ENCODE results near the gene AMH. TPM values are rescaled to one million over a fixed set of nuclear protein-coding genes. Genes with fewer than 3 reads are reported as not detected.

AMH gene
- polyA plus RNA-seq, 1 donor (not counting 4 experiments of a cell fraction or from before 2014, with no cell fraction given): 0.07 TPM

DNA sequence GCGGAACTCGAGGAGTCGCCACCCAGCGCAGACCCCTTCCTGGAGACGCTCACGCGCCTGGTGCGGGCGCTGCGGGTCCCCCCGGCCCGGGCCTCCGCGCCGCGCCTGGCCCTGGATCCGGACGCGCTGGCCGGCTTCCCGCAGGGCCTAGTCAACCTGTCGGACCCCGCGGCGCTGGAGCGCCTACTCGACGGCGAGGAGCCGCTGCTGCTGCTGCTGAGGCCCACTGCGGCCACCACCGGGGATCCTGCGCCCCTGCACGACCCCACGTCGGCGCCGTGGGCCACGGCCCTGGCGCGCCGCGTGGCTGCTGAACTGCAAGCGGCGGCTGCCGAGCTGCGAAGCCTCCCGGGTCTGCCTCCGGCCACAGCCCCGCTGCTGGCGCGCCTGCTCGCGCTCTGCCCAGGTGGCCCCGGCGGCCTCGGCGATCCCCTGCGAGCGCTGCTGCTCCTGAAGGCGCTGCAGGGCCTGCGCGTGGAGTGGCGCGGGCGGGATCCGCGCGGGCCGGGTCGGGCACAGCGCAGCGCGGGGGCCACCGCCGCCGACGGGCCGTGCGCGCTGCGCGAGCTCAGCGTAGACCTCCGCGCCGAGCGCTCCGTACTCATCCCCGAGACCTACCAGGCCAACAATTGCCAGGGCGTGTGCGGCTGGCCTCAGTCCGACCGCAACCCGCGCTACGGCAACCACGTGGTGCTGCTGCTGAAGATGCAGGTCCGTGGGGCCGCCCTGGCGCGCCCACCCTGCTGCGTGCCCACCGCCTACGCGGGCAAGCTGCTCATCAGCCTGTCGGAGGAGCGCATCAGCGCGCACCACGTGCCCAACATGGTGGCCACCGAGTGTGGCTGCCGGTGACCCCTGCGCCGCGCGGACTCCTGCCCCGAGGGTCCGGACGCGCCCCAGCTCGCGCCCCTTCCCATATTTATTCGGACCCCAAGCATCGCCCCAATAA, 2.3 kb downstream of the AMH start:
- FAIRE-seq (no peak), DNase-seq (ENCODE audit: low read depth, low spot score) (no peak)
- H3K4me1 ChIP-seq (ENCODE audit: control insufficient read depth, extremely low read depth, insufficient read depth, low read length): no peaks in the 10 kb centered on the region
- H3K27ac ChIP-seq (ENCODE audit: control insufficient read depth, insufficient read depth, low read length): no peak overlapping the region
- no peaks in the 10 kb centered on the region for H3K9me1 ChIP-seq (ENCODE audit: control insufficient read depth, extremely low read depth, insufficient read depth, low read length)
- H3K79me2 ChIP-seq (ENCODE audit: control insufficient read depth, insufficient read depth, low read length): no peaks in the 10 kb centered on the region
- no peak overlapping the region for H3K4me2 ChIP-seq (ENCODE audit: control insufficient read depth, extremely low read depth, insufficient read depth, low read depth, low read length)
- dilution Hi-C loops (cut with MboI; ENCODE audit: extremely low pct_ligation_motif_present, low sequenced_read_pairs): no loop called here
- no peak overlapping the region for H2AFZ ChIP-seq (ENCODE audit: control insufficient read depth, low read length)
- TF ChIP-seq, protein P1, sequence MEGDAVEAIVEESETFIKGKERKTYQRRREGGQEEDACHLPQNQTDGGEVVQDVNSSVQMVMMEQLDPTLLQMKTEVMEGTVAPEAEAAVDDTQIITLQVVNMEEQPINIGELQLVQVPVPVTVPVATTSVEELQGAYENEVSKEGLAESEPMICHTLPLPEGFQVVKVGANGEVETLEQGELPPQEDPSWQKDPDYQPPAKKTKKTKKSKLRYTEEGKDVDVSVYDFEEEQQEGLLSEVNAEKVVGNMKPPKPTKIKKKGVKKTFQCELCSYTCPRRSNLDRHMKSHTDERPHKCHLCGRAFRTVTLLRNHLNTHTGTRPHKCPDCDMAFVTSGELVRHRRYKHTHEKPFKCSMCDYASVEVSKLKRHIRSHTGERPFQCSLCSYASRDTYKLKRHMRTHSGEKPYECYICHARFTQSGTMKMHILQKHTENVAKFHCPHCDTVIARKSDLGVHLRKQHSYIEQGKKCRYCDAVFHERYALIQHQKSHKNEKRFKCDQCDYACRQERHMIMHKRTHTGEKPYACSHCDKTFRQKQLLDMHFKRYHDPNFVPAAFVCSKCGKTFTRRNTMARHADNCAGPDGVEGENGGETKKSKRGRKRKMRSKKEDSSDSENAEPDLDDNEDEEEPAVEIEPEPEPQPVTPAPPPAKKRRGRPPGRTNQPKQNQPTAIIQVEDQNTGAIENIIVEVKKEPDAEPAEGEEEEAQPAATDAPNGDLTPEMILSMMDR (optimal IDR thresholded peaks at IDR 0.05 in 1 of 3, IDR thresholded peaks at IDR 0.05 in 1 of 3, conservative IDR thresholded peaks at IDR 0.05 in 1 of 3; ENCODE audit: extremely low read depth in 1 of 3, insufficient read depth in 2 of 3, low read length in 3 of 3): no peak
- TF ChIP-seq EZH2 (IDR thresholded peaks at IDR 0.05; ENCODE audit: low read length): peak; percentile 59
- H3K9me3 ChIP-seq (ENCODE audit: control insufficient read depth, low read depth, low read length): no peaks in the 10 kb centered on the region
- H3K4me3 ChIP-seq (ENCODE audit: control insufficient read depth in 2 of 3, extremely low read depth in 1 of 3, insufficient read depth in 2 of 3, low read depth in 1 of 3, low read length in 3 of 3): no peak overlapping the region
- peaks cover 9% of the 10 kb centered on the region for H4K20me1 ChIP-seq (ENCODE audit: control insufficient read depth, extremely low read depth, insufficient read depth, low read length)
- peaks cover 49% of the 10 kb centered on the region for H3K27me3 ChIP-seq (ENCODE audit: control insufficient read depth, extremely low read depth, insufficient read depth, low read length)
- H3K9ac ChIP-seq (ENCODE audit: control insufficient read depth, extremely low read depth, insufficient read depth, low read length): no peak overlapping the region
- H3K36me3 ChIP-seq (ENCODE audit: control insufficient read depth in 2 of 2, extremely low read depth in 1 of 2, insufficient read depth in 2 of 2, low read length in 2 of 2): peaks cover 0 to 7% of the 10 kb centered on the region in 2 experiments

DNA sequence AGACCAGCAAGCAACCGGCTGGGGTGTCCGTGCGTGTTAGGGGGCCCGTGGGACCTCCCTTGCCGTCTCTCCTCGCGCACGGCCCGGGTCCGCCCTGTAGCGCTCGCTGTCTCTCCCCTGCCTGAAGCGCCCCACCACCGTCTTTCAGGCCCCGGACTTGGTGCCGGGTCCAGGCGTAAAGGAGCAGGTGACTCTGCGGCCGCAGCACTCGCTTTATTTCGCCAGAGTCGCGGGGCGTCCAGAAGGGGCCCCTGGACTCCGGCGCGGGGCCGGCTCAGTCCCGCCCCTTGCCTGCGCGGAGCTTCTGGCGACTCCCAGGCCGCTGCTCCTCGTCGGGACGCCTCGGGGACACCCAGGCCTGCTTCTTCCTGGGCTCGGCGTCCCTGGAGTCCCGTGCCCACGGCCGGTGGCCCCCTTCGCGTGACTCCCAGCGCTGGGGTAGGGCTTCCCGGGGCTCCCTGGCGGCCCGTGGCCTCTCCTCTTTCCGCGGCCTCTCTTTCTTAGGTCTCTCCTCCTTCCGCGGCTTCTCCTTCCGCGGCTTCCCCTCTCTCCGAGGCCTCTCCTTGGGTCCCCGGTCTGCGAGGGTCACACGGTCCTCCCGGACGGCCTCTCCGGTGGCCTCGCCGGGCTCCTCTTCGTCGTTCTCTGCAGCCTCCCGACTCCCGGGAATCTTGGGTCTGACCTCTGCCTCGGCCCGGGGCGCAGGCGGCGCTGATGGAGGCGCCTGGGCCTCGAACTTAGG, 3.1 kb downstream of the AMH start:
- H3K36me3 ChIP-seq (ENCODE audit: control insufficient read depth in 2 of 2, extremely low read depth in 1 of 2, insufficient read depth in 2 of 2, low read length in 2 of 2): peaks cover 0 to 3% of the 10 kb centered on the region in 2 experiments
- dilution Hi-C loops (cut with MboI; ENCODE audit: extremely low pct_ligation_motif_present, low sequenced_read_pairs): no loop called here

More for the DNA sequence above, 3.1 kb downstream of the AMH start:
- peaks cover 8% of the 10 kb centered on the region for H4K20me1 ChIP-seq (ENCODE audit: control insufficient read depth, extremely low read depth, insufficient read depth, low read length)
- H3K79me2 ChIP-seq (ENCODE audit: control insufficient read depth, insufficient read depth, low read length): no peaks in the 10 kb centered on the region
- no peaks in the 10 kb centered on the region for H3K9me3 ChIP-seq (ENCODE audit: control insufficient read depth, low read depth, low read length)
- DNase-seq (ENCODE audit: low read depth, low spot score): no peak
- H2AFZ ChIP-seq (ENCODE audit: control insufficient read depth, low read length): no peak overlapping the region
- no peaks in the 10 kb centered on the region for H3K9me1 ChIP-seq (ENCODE audit: control insufficient read depth, extremely low read depth, insufficient read depth, low read length)
- TF ChIP-seq, protein P1 (optimal IDR thresholded peaks at IDR 0.05 in 1 of 3, IDR thresholded peaks at IDR 0.05 in 1 of 3, conservative IDR thresholded peaks at IDR 0.05 in 1 of 3; ENCODE audit: extremely low read depth in 1 of 3, insufficient read depth in 2 of 3, low read length in 3 of 3): no peak
- TF ChIP-seq EZH2 (IDR thresholded peaks at IDR 0.05; ENCODE audit: low read length): peak; percentile 78
- H3K27ac ChIP-seq (ENCODE audit: control insufficient read depth, insufficient read depth, low read length): no peak overlapping the region
- H3K27me3 ChIP-seq (ENCODE audit: control insufficient read depth, extremely low read depth, insufficient read depth, low read length): peaks cover 49% of the 10 kb centered on the region
- FAIRE-seq: no peak
- no peaks in the 10 kb centered on the region for H3K4me1 ChIP-seq (ENCODE audit: control insufficient read depth, extremely low read depth, insufficient read depth, low read length)
- no peak overlapping the region for H3K9ac ChIP-seq (ENCODE audit: control insufficient read depth, extremely low read depth, insufficient read depth, low read length)
- H3K4me3 ChIP-seq (ENCODE audit: control insufficient read depth in 2 of 3, extremely low read depth in 1 of 3, insufficient read depth in 2 of 3, low read depth in 1 of 3, low read length in 3 of 3): no peak overlapping the region
- H3K4me2 ChIP-seq (ENCODE audit: control insufficient read depth, extremely low read depth, insufficient read depth, low read depth, low read length): no peak overlapping the region

Measured in keratinocyte (primary cell).